ENCODE data around the gene ZP1.
A peak's percentile ranks its signal among the peaks of the same experiment; 100 is the strongest.

ZP1 gene

GRCh38 chr11:60910711-60911380 lies 43.5 kb downstream of the ZP1 start:
- DNase-seq: no peak

GRCh38 chr11:60912223-60912850 lies 45.0 kb downstream of the ZP1 start:
- no peak for DNase-seq

- DNase-seq: no peak
Measured at GRCh38 chr11:60912851-60913528, 45.6 kb downstream of the ZP1 start.

GRCh38 chr11:60913793-60914632 lies 46.7 kb downstream of the ZP1 start, which contains the start of gene TMEM109:
TMEM109 (plus strand) TSS chr11:60914158; CDS start chr11:60919694, 5,536 bp downstream.
- DNase-seq: peak; percentile 82

GRCh38 chr11:60914633-60915247 lies 47.4 kb downstream of the ZP1 start:
- DNase-seq: no peak

GRCh38 chr11:60915248-60915914 lies 48.0 kb downstream of the ZP1 start:
- peak; percentile 13 for DNase-seq

- DNase-seq: no peak
Measured at GRCh38 chr11:60916669-60917206, 49.4 kb downstream of the ZP1 start.

- DNase-seq: no peak
Measured at GRCh38 chr11:60917267-60917666, 49.9 kb downstream of the ZP1 start.

GRCh38 chr11:60918251-60918938 lies 51.1 kb downstream of the ZP1 start:
- no peak for DNase-seq

- DNase-seq: no peak
Measured at GRCh38 chr11:60918939-60919265, 51.6 kb downstream of the ZP1 start.

GRCh38 chr11:60919320-60919719 lies 52.0 kb downstream of the ZP1 start:
- DNase-seq: no peak

- no peak for DNase-seq
Measured at GRCh38 chr11:60919956-60920355, 52.6 kb downstream of the ZP1 start.

GRCh38 chr11:60921259-60921658 lies 53.9 kb downstream of the ZP1 start:
- DNase-seq: no peak

- no peak for DNase-seq
Measured at GRCh38 chr11:60921777-60922335, 54.5 kb downstream of the ZP1 start.

GRCh38 chr11:60922906-60923305 lies 55.6 kb downstream of the ZP1 start:
- no peak for DNase-seq

- no peak for DNase-seq
Measured at GRCh38 chr11:60923326-60923725, 56.0 kb downstream of the ZP1 start.

- no peak for DNase-seq
Measured at GRCh38 chr11:60923800-60924109, 56.4 kb downstream of the ZP1 start.

- no peak for DNase-seq
Measured at GRCh38 chr11:60924110-60924905, 57.0 kb downstream of the ZP1 start, which contains the start of gene TMEM132A. TMEM132A (plus strand) TSS chr11:60924460; CDS start chr11:60924634, 174 bp downstream.

Data from GDM1 (cell line).